PFSK-1 (cell line): ENCODE results near the gene LPCAT4.

ENCODE experiments used
- POLR2AphosphoS5 ChIP-seq: IDR thresholded peaks from 2 replicates; pipeline ENCODE4 v1.6.1; 2012; ENCODE audit warnings: low read depth, mild to moderate bottlenecking, control low read depth, low read length, moderate library complexity
- REST ChIP-seq, 2 experiments: IDR thresholded peaks; 2 replicates each; pipeline versions ENCODE4 v1.6.1 to v1.8.0; 2011 to 2012; ENCODE audit warnings: low read depth in 2 of 2, low read length in 2 of 2, control low read depth in 1 of 2, inconsistent platforms in 1 of 2, mild to moderate bottlenecking in 1 of 2, moderate library complexity in 1 of 2; ENCODE audit not compliant: insufficient read depth in 1 of 2

GRCh38 chr15:34359416-34359815 is 7.6 kb downstream of the LPCAT4 start:
- no peak for TF ChIP-seq POLR2AphosphoS5
- no peak for TF ChIP-seq REST (IDR thresholded peaks at IDR 0.05; ENCODE audit: insufficient read depth in 1 of 2, low read depth in 2 of 2, low read length in 2 of 2)
